Neural progenitor cell (in vitro differentiated cells): ENCODE results near the gene ETV6. TPM values are rescaled to one million over a fixed set of nuclear protein-coding genes. Genes with fewer than 3 reads are reported as not detected.

Experiments used
- DNase-seq: peaks from one replicate; pipeline ENCODE4 v3.0.0-alpha.2; 2016; ENCODE audit warnings: low spot score
- H2AFZ ChIP-seq: fragments of 200-600 bp; sonication (generic); replicated peaks from 2 replicates; pipeline ENCODE4 v1.6.1; 2016; ENCODE audit warnings: antibody characterized with exemption
- H3F3A ChIP-seq: fragments of 200-600 bp; sonication (generic); 2 replicates; pipeline ENCODE4 v1.6.1; 2016; ENCODE audit warnings: antibody characterized with exemption, low read depth
- H3K27ac ChIP-seq: fragments of 200-600 bp; sonication (generic); 2 replicates; pipeline ENCODE4 v1.5.1; 2016; ENCODE audit warnings: mild to moderate bottlenecking
- H3K27me3 ChIP-seq: fragments of 200-600 bp; sonication (generic); 2 replicates; pipeline ENCODE4 v1.6.1; 2016; ENCODE audit warnings: mild to moderate bottlenecking, moderate library complexity
- H3K36me3 ChIP-seq: fragments of 200-600 bp; sonication (generic); 2 replicates; pipeline ENCODE4 v1.5.1; 2016
- H3K4me1 ChIP-seq: fragments of 200-600 bp; sonication (generic); 2 replicates; pipeline ENCODE4 v1.6.1; 2016; ENCODE audit warnings: mixed run types
- H3K4me2 ChIP-seq: fragments of 200-600 bp; sonication (generic); 2 replicates; pipeline ENCODE4 v1.6.1; 2016
- H3K4me3 ChIP-seq: fragments of 200-600 bp; sonication (generic); 2 replicates; pipeline ENCODE4 v1.5.1; 2016
- H3K79me2 ChIP-seq: fragments of 200-600 bp; sonication (generic); 2 replicates; pipeline ENCODE4 v1.6.1; 2016; ENCODE audit warnings: low read depth
- H3K9ac ChIP-seq: fragments of 200-600 bp; sonication (generic); 2 replicates; pipeline ENCODE4 v1.6.1; 2016
- H3K9me3 ChIP-seq: fragments of 200-600 bp; sonication (generic); 2 replicates; pipeline ENCODE4 v1.5.1; 2016; ENCODE audit warnings: low read depth
- H4K20me1 ChIP-seq: fragments of 200-600 bp; sonication (generic); 2 replicates; pipeline ENCODE4 v1.6.1; 2016; ENCODE audit warnings: low read depth
- H3K27ac Mint-ChIP-seq: 3 replicates; pipeline ENCODE4 v1.8.0; 2021; ENCODE audit warnings: mixed read lengths
- H3K27me3 Mint-ChIP-seq: 2 replicates; pipeline ENCODE4 v1.8.0; 2022; ENCODE audit warnings: low read depth, mild to moderate bottlenecking, inconsistent platforms, moderate library complexity, mixed read lengths; ENCODE audit not compliant: insufficient read depth
- H3K36me3 Mint-ChIP-seq: 3 replicates; pipeline ENCODE4 v1.8.0; 2021; ENCODE audit warnings: mixed read lengths
- H3K4me1 Mint-ChIP-seq: 3 replicates; pipeline ENCODE4 v1.8.0; 2021; ENCODE audit warnings: mixed read lengths
- H3K4me3 Mint-ChIP-seq: 3 replicates; pipeline ENCODE4 v1.8.0; 2021; ENCODE audit warnings: mild to moderate bottlenecking, moderate library complexity, mixed read lengths
- H3K9me3 Mint-ChIP-seq: 3 replicates; pipeline ENCODE4 v1.8.0; 2020; ENCODE audit warnings: mixed read lengths
- CTCF ChIP-seq: fragments of 200-600 bp; sonication (generic); IDR thresholded peaks from 2 replicates; pipeline ENCODE4 v1.5.1; 2017; ENCODE audit warnings: antibody characterized with exemption, mild to moderate bottlenecking
- EZH2 ChIP-seq: fragments of 200-600 bp; sonication (generic); IDR thresholded peaks from 2 replicates; pipeline ENCODE4 v1.6.1; 2017; ENCODE audit warnings: antibody characterized with exemption, mild to moderate bottlenecking, moderate library complexity
- EZH2phosphoT487 ChIP-seq: fragments of 200-600 bp; sonication (generic); IDR thresholded peaks from 2 replicates; pipeline ENCODE4 v1.6.1; 2017; ENCODE audit warnings: antibody characterized with exemption
- total RNA-seq: library from RNA; depleted of rRNA; stranded (reverse); fragments of >200 nt; gene quantifications from 2 replicates; pipeline ENCODE4 v1.2.3, GENCODE V29; 2015; ENCODE audit warnings: low replicate concordance

The ETV6 gene
- total RNA-seq, 1 donor from 2014 or later: 6.2 TPM

GRCh38 chr12:11832093-11832492, 182.6 kb downstream of the ETV6 start:
- H3K4me2 ChIP-seq: no peak overlapping the region
- H3K79me2 ChIP-seq: no peaks in the 10 kb centered on the region
- H2AFZ ChIP-seq: no peak overlapping the region
- H3K9ac ChIP-seq: no peak overlapping the region
- no peaks in the 10 kb centered on the region for H3K27me3 Mint-ChIP-seq
- H3K27me3 ChIP-seq: no peaks in the 10 kb centered on the region
- peaks cover 32% of the 10 kb centered on the region for H3K4me1 ChIP-seq
- no peak for DNase-seq
- H3K27ac ChIP-seq: no peak overlapping the region
- H3K27ac Mint-ChIP-seq: no peak overlapping the region
- H3K4me3 Mint-ChIP-seq: no peak overlapping the region
- no peak overlapping the region for H3K4me3 ChIP-seq
- peaks cover 9% of the 10 kb centered on the region for H3K4me1 Mint-ChIP-seq
- H3K9me3 Mint-ChIP-seq: no peaks in the 10 kb centered on the region
- no peaks in the 10 kb centered on the region for H3K36me3 ChIP-seq
- H3F3A ChIP-seq: peaks cover 16% of the 10 kb centered on the region
- no peaks in the 10 kb centered on the region for H4K20me1 ChIP-seq
- TF ChIP-seq EZH2phosphoT487 (no peak), EZH2 (no peak), CTCF (no peak)
- H3K36me3 Mint-ChIP-seq: no peaks in the 10 kb centered on the region
- H3K9me3 ChIP-seq: no peaks in the 10 kb centered on the region

DNA sequence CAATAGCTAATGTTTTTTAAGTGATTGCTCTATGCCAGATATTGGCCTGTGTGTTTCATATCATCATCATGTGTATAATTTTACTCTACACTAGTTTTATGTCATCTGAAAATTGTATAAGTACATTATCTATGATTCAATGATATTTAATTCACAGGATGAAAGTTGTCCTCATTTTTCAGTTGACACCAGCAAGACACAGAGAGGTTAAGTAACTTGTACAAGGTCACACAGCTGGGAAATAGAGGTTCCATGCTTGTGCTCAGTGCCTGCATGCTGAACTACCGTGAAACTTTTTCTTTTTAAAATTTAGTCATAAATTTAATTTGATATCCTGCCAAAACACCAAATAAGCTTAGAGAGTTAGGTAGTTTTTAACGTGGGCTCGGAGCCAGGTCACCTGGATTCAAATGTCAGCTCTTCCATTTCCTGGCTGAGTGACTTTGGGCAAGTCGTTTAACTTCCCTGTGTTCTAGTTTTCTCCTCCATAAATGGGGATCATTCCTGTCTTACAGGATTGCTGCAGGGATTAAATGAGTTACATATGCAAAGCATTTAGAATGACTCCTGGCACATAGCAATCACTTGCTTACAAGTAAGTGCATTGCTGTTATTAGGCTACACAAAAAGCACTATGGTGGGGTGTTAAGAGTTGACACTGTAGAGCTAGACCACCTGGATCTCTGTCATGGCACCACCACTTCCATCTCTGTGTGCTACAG, 183.9 kb downstream of the ETV6 start:
- peaks cover 9% of the 10 kb centered on the region for H3K4me1 Mint-ChIP-seq
- no peak for DNase-seq

GRCh38 chr12:11834104-11834812, 184.8 kb downstream of the ETV6 start:
- Mint-ChIP-seq H3K27ac (no peak overlapping the region), H3K36me3 (peaks cover 4% of the 10 kb centered on the region), H3K27me3 (peaks cover under 1% of the 10 kb centered on the region), H3K4me1 (peaks cover 9% of the 10 kb centered on the region), H3K9me3 (no peaks in the 10 kb centered on the region), H3K4me3 (no peak overlapping the region)
- Histone ChIP-seq H3K4me1 (peaks cover 12% of the 10 kb centered on the region), H2AFZ (no peak overlapping the region), H3K9ac (no peak overlapping the region), H3K4me3 (no peak overlapping the region), H3K27ac (no peak overlapping the region), H3K9me3 (no peaks in the 10 kb centered on the region), H3K4me2 (no peak overlapping the region), H3F3A (no peaks in the 10 kb centered on the region), H4K20me1 (no peaks in the 10 kb centered on the region), H3K36me3 (no peaks in the 10 kb centered on the region), H3K79me2 (no peaks in the 10 kb centered on the region), H3K27me3 (no peaks in the 10 kb centered on the region)
- no peak for TF ChIP-seq CTCF
- TF ChIP-seq EZH2phosphoT487: no peak
- no peak for DNase-seq

More for the DNA sequence above, 183.9 kb downstream of the ETV6 start:
- no peak for TF ChIP-seq EZH2
- TF ChIP-seq CTCF: no peak
- TF ChIP-seq EZH2phosphoT487: no peak
- no peaks in the 10 kb centered on the region for H3K27me3 Mint-ChIP-seq
- no peak overlapping the region for H3K4me3 ChIP-seq
- no peaks in the 10 kb centered on the region for H3K36me3 Mint-ChIP-seq
- peaks cover 21% of the 10 kb centered on the region for H3K4me1 ChIP-seq
- no peak overlapping the region for H3K4me2 ChIP-seq
- no peaks in the 10 kb centered on the region for H3K9me3 ChIP-seq
- no peak overlapping the region for H3K27ac ChIP-seq
- H3K27ac Mint-ChIP-seq: no peak overlapping the region
- no peaks in the 10 kb centered on the region for H3K27me3 ChIP-seq
- no peaks in the 10 kb centered on the region for H3K9me3 Mint-ChIP-seq
- H3K4me3 Mint-ChIP-seq: no peak overlapping the region
- H3K36me3 ChIP-seq: no peaks in the 10 kb centered on the region
- H3K9ac ChIP-seq: no peak overlapping the region
- H4K20me1 ChIP-seq: no peaks in the 10 kb centered on the region
- no peak overlapping the region for H2AFZ ChIP-seq
- no peaks in the 10 kb centered on the region for H3K79me2 ChIP-seq
- peaks cover 4% of the 10 kb centered on the region for H3F3A ChIP-seq
